HCT116 (cell line): Measurements from ENCODE around the gene TBC1D2B. TPM values are rescaled to one million over a fixed set of nuclear protein-coding genes. Genes with fewer than 3 reads are reported as not detected.

ENCODE experiments used
- ATAC-seq: fragments of 200-7000 bp; cut with Tn5 transposase; 2 replicates; pipeline ENCODE4 v1.9.1; 2020; ENCODE audit warnings: mild to moderate bottlenecking, moderate library complexity
- BruUV-seq: library from RNA; stranded (reverse); fragments of 400-500 nt; replicated peaks from 2 replicates; lab custom pipeline; 2021; lab: Mats Ljungman, UMichigan
- CTCF ChIA-PET: fragments of 300-600 bp; sonication (Branson Sonifier 250); formaldehyde crosslinking; loops from one replicate; lab custom pipeline; 2021; ENCODE audit warnings: antibody characterized with exemption; lab: Charles Lee
- POLR2A ChIA-PET: fragments of 300-600, 350-600 bp; sonication (Branson Sonifier 250); formaldehyde crosslinking; loops from one replicate; lab custom pipeline; 2021; ENCODE audit warnings: antibody characterized with exemption; lab: Charles Lee
- RAD21 ChIA-PET, 2 experiments: fragments of 300-600 bp; sonication (Branson Sonifier 250); formaldehyde crosslinking; loops; one replicate each; lab custom pipeline; 2023; ENCODE audit warnings: low total read pairs in 2 of 2; ENCODE audit not compliant: uncharacterized antibody in 2 of 2, unreplicated experiment in 2 of 2, low non-redundant PET in 1 of 2; lab: Charles Lee
- DNase-seq: peaks from one replicate; pipeline ENCODE4 v3.0.0-alpha.2; 2010; ENCODE audit warnings: low read depth, low spot score
- H2AFZ ChIP-seq: fragments of 200-600 bp; shearing (Covaris generic), sonication (generic); 2 replicates; pipeline ENCODE4 v1.6.1; 2017; ENCODE audit warnings: low read depth, mixed run types, mixed read lengths, antibody characterized with exemption, low read length; ENCODE audit not compliant: poor library complexity, severe bottlenecking
- H3K27ac ChIP-seq: 2 replicates; pipeline ENCODE4 v1.5.1; 2012; ENCODE audit warnings: low read depth, low read length
- H3K27me3 ChIP-seq: fragments of 200-600 bp; sonication (generic); 2 replicates; pipeline ENCODE4 v1.6.1; 2016; ENCODE audit warnings: mixed run types, low read length, mixed read lengths; ENCODE audit not compliant: insufficient read depth
- H3K36me3 ChIP-seq, 2 experiments: fragments of 200-500 bp in 1 of 2; fragments of 200-600 bp in 1 of 2; sonication (Bioruptor generic) in 1 of 2; sonication (generic) in 1 of 2; 2 replicates each; pipeline versions ENCODE4 v1.5.1 to v1.6.1; 2014 to 2016; ENCODE audit warnings: low read length in 2 of 2, inconsistent platforms in 1 of 2, mixed read lengths in 1 of 2, mixed run types in 1 of 2; ENCODE audit not compliant: insufficient read depth in 2 of 2, control insufficient read depth in 1 of 2
- H3K4me1 ChIP-seq, 2 experiments: fragments of 200-600 bp in 1 of 2; sonication (generic) in 1 of 2; 2 replicates each; pipeline versions ENCODE4 v1.5.1 to v1.6.1; 2012 to 2017; ENCODE audit warnings: low read length in 2 of 2, inconsistent platforms in 1 of 2, mild to moderate bottlenecking in 1 of 2, mixed read lengths in 1 of 2, mixed run types in 1 of 2, moderate library complexity in 1 of 2; ENCODE audit not compliant: insufficient read depth in 2 of 2, control insufficient read depth in 1 of 2
- H3K4me2 ChIP-seq: fragments of 200-600 bp; sonication (generic); 2 replicates; pipeline ENCODE4 v1.6.1; 2017; ENCODE audit warnings: mixed run types, low read length, mixed read lengths
- H3K4me3 ChIP-seq, 2 experiments: fragments of 200-600 bp in 1 of 2; sonication (generic) in 1 of 2; replicated peaks in 1 of 2; 2 replicates each; pipeline ENCODE4 v1.5.1; 2011 to 2016; ENCODE audit warnings: low read length in 2 of 2, control low read depth in 1 of 2, low read depth in 1 of 2, mild to moderate bottlenecking in 1 of 2, mixed read lengths in 1 of 2, mixed run types in 1 of 2
- H3K79me2 ChIP-seq: fragments of 200-600 bp; sonication (generic); 2 replicates; pipeline ENCODE4 v1.6.1; 2017; ENCODE audit warnings: mild to moderate bottlenecking, mixed run types, low read length, moderate library complexity, mixed read lengths; ENCODE audit not compliant: insufficient read depth
- H3K9ac ChIP-seq: fragments of 200-600 bp; sonication (generic); 2 replicates; pipeline ENCODE4 v1.6.1; 2016; ENCODE audit warnings: low read length, mixed read lengths
- H3K9me2 ChIP-seq: fragments of 200-600 bp; sonication (generic), shearing (Covaris generic); 2 replicates; pipeline ENCODE4 v1.6.1; 2017; ENCODE audit warnings: mixed run types, mild to moderate bottlenecking, moderate library complexity; ENCODE audit not compliant: insufficient read depth
- H3K9me3 ChIP-seq, 2 experiments: fragments of 200-500 bp in 1 of 2; fragments of 200-600 bp in 1 of 2; sonication (Bioruptor generic) in 1 of 2; sonication (generic) in 1 of 2; 2 replicates each; pipeline ENCODE4 v1.6.1; 2014 to 2017; ENCODE audit warnings: low read length in 2 of 2, mixed read lengths in 2 of 2, inconsistent platforms in 1 of 2, low read depth in 1 of 2, mild to moderate bottlenecking in 1 of 2, mixed run types in 1 of 2, moderate library complexity in 1 of 2; ENCODE audit not compliant: control insufficient read depth in 1 of 2, insufficient read depth in 1 of 2
- H4K20me1 ChIP-seq: fragments of 200-600 bp; sonication (generic), shearing (Covaris generic); 2 replicates; pipeline ENCODE4 v1.6.1; 2017; ENCODE audit warnings: mixed run types, mild to moderate bottlenecking, moderate library complexity; ENCODE audit not compliant: insufficient read depth
- CBX3 ChIP-seq: IDR thresholded peaks from 2 replicates; pipeline ENCODE4 v1.6.1; 2012; ENCODE audit warnings: low read depth
- EGR1 ChIP-seq: IDR thresholded peaks from 2 replicates; pipeline ENCODE4 v1.6.1; 2012; ENCODE audit warnings: low read depth
- EZH2 ChIP-seq: fragments of 200-600 bp; sonication (generic); IDR thresholded peaks from 2 replicates; pipeline ENCODE4 v1.6.1; 2017; ENCODE audit warnings: antibody characterized with exemption, mixed run types
- EZH2phosphoT487 ChIP-seq: fragments of 200-600 bp; IDR thresholded peaks from 2 replicates; pipeline ENCODE4 v1.6.1; 2018; ENCODE audit warnings: antibody characterized with exemption, borderline replicate concordance
- POLR2A ChIP-seq: IDR thresholded peaks from 2 replicates; pipeline ENCODE4 v1.7.0; 2011; ENCODE audit warnings: borderline replicate concordance; ENCODE audit not compliant: insufficient read depth, insufficient read length; ENCODE audit errors: extremely low read depth
- POLR2AphosphoS5 ChIP-seq: IDR thresholded peaks from 2 replicates; pipeline ENCODE4 v1.6.1; 2011; ENCODE audit warnings: mild to moderate bottlenecking, low read depth, low read length, moderate library complexity
- SP1 ChIP-seq: IDR thresholded peaks from 2 replicates; pipeline ENCODE4 v1.6.1; 2012; ENCODE audit warnings: low read depth
- SRF ChIP-seq: IDR thresholded peaks from 2 replicates; pipeline ENCODE4 v1.6.1; 2012; ENCODE audit warnings: low read depth
- TCF7L2 ChIP-seq: IDR thresholded peaks from 2 replicates; pipeline ENCODE4 v1.7.0; 2011; ENCODE audit warnings: borderline replicate concordance, inconsistent platforms; ENCODE audit not compliant: insufficient read depth, insufficient read length; ENCODE audit errors: extremely low read depth
- YY1 ChIP-seq: IDR thresholded peaks from 2 replicates; pipeline ENCODE4 v1.6.1; 2011; ENCODE audit warnings: low read length, low read depth, moderate library complexity, mild to moderate bottlenecking; ENCODE audit not compliant: insufficient replicate concordance; ENCODE audit errors: extremely low read depth
- ZFX ChIP-seq: fragments of 450-650 bp; IDR thresholded peaks from 2 replicates; pipeline ENCODE4 v1.6.1; 2017
- intact Hi-C: fragments of 100-400 bp; cut with micrococcal nuclease; formaldehyde crosslinking; loops from 2 replicates; pipeline ENCODE4 v1.10.0; 2022
- total RNA-seq: library from RNA; stranded (reverse); gene quantifications from one replicate; pipeline ENCODE4 v1.2.1, GENCODE V29; 2021; ENCODE audit not compliant: unreplicated experiment
- TF ChIP-seq, protein P1 (sequence below): IDR thresholded peaks from 2 replicates; pipeline ENCODE4 v1.6.1; 2011; ENCODE audit warnings: mild to moderate bottlenecking, low read length, moderate library complexity; ENCODE audit not compliant: insufficient replicate concordance; ENCODE audit errors: extremely low read depth
- TF ChIP-seq, protein P2 (sequence below): IDR thresholded peaks from 2 replicates; pipeline ENCODE4 v1.6.1; 2012
- TF ChIP-seq, protein P3 (sequence below), 3 experiments: fragments of 200-600 bp in 1 of 3; sonication (generic) in 1 of 3; IDR thresholded peaks in 2 of 3; conservative IDR thresholded peaks in 1 of 3; 2 replicates each; pipeline ENCODE4 v1.5.1; 2012 to 2017; ENCODE audit warnings: low read depth in 2 of 3, low read length in 2 of 3, antibody characterized with exemption in 1 of 3, borderline replicate concordance in 1 of 3, control low read depth in 1 of 3, mild to moderate bottlenecking in 1 of 3, mixed read lengths in 1 of 3, mixed run types in 1 of 3, moderate library complexity in 1 of 3; ENCODE audit not compliant: insufficient read depth in 1 of 3
- TF ChIP-seq, protein P4 (sequence below): IDR thresholded peaks from 2 replicates; pipeline ENCODE4 v1.6.1; 2012; ENCODE audit warnings: low read depth

TBC1D2B gene
- total RNA-seq, 1 experiment from 2014 or later, result 16.6 TPM

DNA sequence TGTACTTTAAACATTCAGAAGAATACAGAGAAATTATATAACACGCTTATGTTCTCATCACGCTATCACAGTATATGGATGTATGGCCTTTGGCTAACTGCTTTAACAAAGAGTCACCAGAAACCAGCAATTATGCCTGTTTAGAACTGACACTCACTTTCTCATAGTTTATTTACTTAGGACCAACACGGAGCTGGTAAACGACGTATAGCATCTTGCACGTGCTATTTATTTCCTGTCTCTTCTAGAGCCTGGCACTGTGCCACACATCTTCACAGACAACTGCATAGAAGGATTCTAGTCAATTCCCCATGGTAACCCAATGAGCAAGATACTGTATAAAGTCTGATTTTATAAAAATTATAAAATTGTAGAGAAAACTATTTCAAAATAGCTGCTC, 43.6 kb downstream of the TBC1D2B start (continued):
- TF ChIP-seq, protein P1, sequence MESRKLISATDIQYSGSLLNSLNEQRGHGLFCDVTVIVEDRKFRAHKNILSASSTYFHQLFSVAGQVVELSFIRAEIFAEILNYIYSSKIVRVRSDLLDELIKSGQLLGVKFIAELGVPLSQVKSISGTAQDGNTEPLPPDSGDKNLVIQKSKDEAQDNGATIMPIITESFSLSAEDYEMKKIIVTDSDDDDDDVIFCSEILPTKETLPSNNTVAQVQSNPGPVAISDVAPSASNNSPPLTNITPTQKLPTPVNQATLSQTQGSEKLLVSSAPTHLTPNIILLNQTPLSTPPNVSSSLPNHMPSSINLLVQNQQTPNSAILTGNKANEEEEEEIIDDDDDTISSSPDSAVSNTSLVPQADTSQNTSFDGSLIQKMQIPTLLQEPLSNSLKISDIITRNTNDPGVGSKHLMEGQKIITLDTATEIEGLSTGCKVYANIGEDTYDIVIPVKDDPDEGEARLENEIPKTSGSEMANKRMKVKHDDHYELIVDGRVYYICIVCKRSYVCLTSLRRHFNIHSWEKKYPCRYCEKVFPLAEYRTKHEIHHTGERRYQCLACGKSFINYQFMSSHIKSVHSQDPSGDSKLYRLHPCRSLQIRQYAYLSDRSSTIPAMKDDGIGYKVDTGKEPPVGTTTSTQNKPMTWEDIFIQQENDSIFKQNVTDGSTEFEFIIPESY, result no peak
- TF ChIP-seq, protein P2, sequence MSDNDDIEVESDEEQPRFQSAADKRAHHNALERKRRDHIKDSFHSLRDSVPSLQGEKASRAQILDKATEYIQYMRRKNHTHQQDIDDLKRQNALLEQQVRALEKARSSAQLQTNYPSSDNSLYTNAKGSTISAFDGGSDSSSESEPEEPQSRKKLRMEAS, result no peak
- TF ChIP-seq POLR2A (no peak), SRF (no peak), YY1 (no peak), EGR1 (no peak)

DNA sequence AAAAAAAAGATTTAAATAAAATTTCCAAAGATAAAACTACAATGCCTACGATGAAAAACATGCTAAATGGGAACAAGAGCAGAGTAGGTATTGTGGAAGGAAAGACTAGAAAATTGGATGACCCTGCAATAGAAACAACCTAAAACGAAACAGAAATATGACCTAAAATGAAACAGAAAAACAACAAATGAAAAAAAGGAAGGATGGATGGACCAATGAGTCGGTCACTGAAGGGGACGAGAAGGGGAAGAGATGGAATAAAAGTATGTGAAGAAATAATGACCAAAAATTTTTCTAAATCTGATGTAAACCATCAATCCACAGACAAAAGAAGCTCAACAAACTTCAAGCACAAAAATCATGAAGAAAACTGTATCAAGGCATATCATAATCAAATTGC, 44.8 kb downstream of the TBC1D2B start:
- intact Hi-C loops, result no loop called here
- TF ChIP-seq, protein P2, result no peak
- TF ChIP-seq SP1 (no peak), ZFX (no peak), EZH2phosphoT487 (no peak), TCF7L2 (no peak), EZH2 (no peak), CBX3 (no peak), EGR1 (no peak), POLR2AphosphoS5 (no peak)
- TF ChIP-seq, protein P3, sequence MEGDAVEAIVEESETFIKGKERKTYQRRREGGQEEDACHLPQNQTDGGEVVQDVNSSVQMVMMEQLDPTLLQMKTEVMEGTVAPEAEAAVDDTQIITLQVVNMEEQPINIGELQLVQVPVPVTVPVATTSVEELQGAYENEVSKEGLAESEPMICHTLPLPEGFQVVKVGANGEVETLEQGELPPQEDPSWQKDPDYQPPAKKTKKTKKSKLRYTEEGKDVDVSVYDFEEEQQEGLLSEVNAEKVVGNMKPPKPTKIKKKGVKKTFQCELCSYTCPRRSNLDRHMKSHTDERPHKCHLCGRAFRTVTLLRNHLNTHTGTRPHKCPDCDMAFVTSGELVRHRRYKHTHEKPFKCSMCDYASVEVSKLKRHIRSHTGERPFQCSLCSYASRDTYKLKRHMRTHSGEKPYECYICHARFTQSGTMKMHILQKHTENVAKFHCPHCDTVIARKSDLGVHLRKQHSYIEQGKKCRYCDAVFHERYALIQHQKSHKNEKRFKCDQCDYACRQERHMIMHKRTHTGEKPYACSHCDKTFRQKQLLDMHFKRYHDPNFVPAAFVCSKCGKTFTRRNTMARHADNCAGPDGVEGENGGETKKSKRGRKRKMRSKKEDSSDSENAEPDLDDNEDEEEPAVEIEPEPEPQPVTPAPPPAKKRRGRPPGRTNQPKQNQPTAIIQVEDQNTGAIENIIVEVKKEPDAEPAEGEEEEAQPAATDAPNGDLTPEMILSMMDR (IDR thresholded peaks at IDR 0.05 in 2 of 3, conservative IDR thresholded peaks at IDR 0.05 in 1 of 3; ENCODE audit: borderline replicate concordance in 1 of 3, insufficient read depth in 1 of 3, low read depth in 2 of 3, low read length in 2 of 3), result no peak
- TF ChIP-seq, protein P4, sequence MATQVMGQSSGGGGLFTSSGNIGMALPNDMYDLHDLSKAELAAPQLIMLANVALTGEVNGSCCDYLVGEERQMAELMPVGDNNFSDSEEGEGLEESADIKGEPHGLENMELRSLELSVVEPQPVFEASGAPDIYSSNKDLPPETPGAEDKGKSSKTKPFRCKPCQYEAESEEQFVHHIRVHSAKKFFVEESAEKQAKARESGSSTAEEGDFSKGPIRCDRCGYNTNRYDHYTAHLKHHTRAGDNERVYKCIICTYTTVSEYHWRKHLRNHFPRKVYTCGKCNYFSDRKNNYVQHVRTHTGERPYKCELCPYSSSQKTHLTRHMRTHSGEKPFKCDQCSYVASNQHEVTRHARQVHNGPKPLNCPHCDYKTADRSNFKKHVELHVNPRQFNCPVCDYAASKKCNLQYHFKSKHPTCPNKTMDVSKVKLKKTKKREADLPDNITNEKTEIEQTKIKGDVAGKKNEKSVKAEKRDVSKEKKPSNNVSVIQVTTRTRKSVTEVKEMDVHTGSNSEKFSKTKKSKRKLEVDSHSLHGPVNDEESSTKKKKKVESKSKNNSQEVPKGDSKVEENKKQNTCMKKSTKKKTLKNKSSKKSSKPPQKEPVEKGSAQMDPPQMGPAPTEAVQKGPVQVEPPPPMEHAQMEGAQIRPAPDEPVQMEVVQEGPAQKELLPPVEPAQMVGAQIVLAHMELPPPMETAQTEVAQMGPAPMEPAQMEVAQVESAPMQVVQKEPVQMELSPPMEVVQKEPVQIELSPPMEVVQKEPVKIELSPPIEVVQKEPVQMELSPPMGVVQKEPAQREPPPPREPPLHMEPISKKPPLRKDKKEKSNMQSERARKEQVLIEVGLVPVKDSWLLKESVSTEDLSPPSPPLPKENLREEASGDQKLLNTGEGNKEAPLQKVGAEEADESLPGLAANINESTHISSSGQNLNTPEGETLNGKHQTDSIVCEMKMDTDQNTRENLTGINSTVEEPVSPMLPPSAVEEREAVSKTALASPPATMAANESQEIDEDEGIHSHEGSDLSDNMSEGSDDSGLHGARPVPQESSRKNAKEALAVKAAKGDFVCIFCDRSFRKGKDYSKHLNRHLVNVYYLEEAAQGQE, result no peak
- Histone ChIP-seq H3K9me2 (no peaks in the 10 kb centered on the region), H3K9me3 (no peaks in the 10 kb centered on the region), H3K27me3 (no peaks in the 10 kb centered on the region), H3K9ac (no peak overlapping the region), H4K20me1 (no peaks in the 10 kb centered on the region), H3K27ac (no peak overlapping the region), H3K4me2 (no peak overlapping the region), H3K79me2 (no peaks in the 10 kb centered on the region), H3K4me3 (no peak overlapping the region), H3K36me3 (peaks cover 0 to 6% of the 10 kb centered on the region in 2 experiments; a peak in 2 of 4 replicates), H2AFZ (no peak overlapping the region), H3K4me1 (no peaks in the 10 kb centered on the region)
- CTCF ChIA-PET, result no interaction called here
- DNase-seq (no peak), ATAC-seq (no peak)
- POLR2A ChIA-PET, result no interaction called here
- RAD21 ChIA-PET, result no interaction called here
- no TSS peak for BruUV-seq
